Measurements from ENCODE around the gene TUBB1. TPM values are rescaled to one million over a fixed set of nuclear protein-coding genes. Genes with fewer than 3 reads are reported as not detected.

The TUBB1 gene
- total and polyA plus RNA-seq, 2 of the 13 experiments (the other 11 are each of a cell fraction or from before 2014, with no cell fraction given), result 0.11 to 57.6 TPM

DNA sequence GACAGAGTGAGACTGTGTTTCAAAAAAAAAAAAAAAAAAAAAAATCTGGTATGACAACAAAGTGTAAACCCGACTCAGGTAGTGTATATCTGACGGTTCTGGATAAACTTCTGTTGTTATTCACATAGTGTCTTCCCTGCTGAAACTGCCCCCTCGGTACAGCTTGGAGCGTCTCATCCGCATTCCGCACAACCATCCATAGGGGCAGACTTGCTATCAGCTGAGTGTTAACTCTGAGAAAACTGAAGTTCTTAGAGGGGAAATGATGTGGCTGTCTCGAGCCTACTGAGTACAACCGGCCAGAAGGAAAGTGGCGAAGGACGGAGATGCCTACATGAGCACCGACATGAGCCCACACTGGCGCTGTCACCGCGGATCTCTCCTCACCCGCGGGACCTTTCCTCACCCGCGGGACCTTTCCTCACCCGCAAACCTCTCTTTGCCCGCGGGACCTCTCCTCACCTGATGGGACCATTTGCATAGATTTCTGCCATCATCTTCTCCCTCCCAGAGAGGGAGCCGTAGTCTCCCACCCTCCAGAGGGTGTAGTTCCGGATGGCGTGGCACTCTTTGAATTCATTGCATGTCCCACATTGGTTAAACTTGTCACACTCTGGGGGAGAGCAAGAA is 22.0 kb upstream of the TUBB1 start (continued):
- TF ChIP-seq STAT6 (CRISPR knock-in tag; IDR thresholded peaks at IDR 0.05; ENCODE audit: borderline replicate concordance) (no peak), ZNF296 (CRISPR knock-in tag; conservative IDR thresholded peaks at IDR 0.05) (no peak), HES4 (CRISPR knock-in tag; IDR thresholded peaks at IDR 0.05; ENCODE audit: borderline replicate concordance) (no peak), SALL2 (CRISPR knock-in tag; IDR thresholded peaks at IDR 0.05) (no peak)

DNA sequence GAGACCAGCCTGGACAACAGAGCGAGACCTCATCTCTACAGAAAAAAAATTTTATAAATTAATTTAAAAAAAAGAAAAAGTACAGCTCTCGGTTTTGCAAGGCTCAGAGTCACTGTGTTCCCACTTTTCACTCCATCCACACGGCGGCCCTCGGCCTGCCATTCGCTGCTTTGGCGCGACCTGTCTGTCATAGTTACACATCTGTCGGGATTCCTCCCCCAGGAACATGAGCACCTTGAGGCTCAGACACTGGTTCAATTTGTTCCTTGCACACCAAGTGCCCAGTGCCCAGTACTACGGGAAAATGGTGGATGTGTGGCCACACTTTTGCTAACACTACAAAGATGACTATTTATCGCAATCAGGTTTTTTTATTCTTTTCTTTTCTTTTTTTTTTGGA is 20.6 kb upstream of the TUBB1 start:
- CTCF ChIA-PET (ENCODE audit: low intra/inter-chr PET ratio, low total read pairs), result no interaction called here
- H3K9me3 ChIP-seq (ENCODE audit: low read length), result no peaks in the 10 kb centered on the region
- no peaks in the 10 kb centered on the region for H4K20me1 ChIP-seq (ENCODE audit: insufficient read depth, low read length)
- peaks cover 14 to 18% of the 10 kb centered on the region in 2 experiments for H3K36me3 ChIP-seq (replicated peaks in 1 of 2; ENCODE audit: control insufficient read depth in 1 of 2, insufficient read depth in 2 of 2, low read length in 2 of 2)
- intact Hi-C loops (cut with micrococcal nuclease; ENCODE audit: unreplicated experiment) (loop anchor here (5.0 kb wide), 1 partner anchor 34 kb away; the partner anchor contains the start of gene ATP5F1E), in situ Hi-C loops (cut with HindIII; ENCODE audit: extremely low pct_ligation_motif_present, low pct_unique_long_range_greater_than_20kb) (no loop called here)
- no peak for ATAC-seq
- DNase-seq (ENCODE audit: low spot score), result no peak
- no peak overlapping the region for H3K27ac ChIP-seq (ENCODE audit: extremely low read length, insufficient read depth, low read length)
- H3K4me2 ChIP-seq (ENCODE audit: low read depth, low read length), result no peak overlapping the region
- H3K4me1 ChIP-seq (ENCODE audit: insufficient read depth, low read length), result peaks cover 64% of the 10 kb centered on the region
- FAIRE-seq, result no peak
- no peak overlapping the region for H2AFZ ChIP-seq (ENCODE audit: low read length)
- POLR2A ChIA-PET, result interaction anchor here (0.7 kb wide), 1 partner anchor 17 kb away, joined by 3 read pairs; no protein-coding TSS in a partner anchor
- peaks cover 2 to 21% of the 10 kb centered on the region in 2 experiments for H3K27me3 ChIP-seq (ENCODE audit: control insufficient read depth in 1 of 2, insufficient read depth in 2 of 2, low read length in 2 of 2)
- no peaks in the 10 kb centered on the region for H3K79me2 ChIP-seq (ENCODE audit: insufficient read depth, low read length)
- whole genome bisulfite sequencing (ENCODE audit: low lambda C conversion rate), result 89% methylated on average over 11 of the region's 11 CpGs
- no peak overlapping the region for H3K9ac ChIP-seq (ENCODE audit: insufficient read depth, low read depth, low read length)
- 0 out of 2 replicates have a peak, but pooled peaks have one; percentile 7 for TF ChIP-seq ZNF746 (CRISPR knock-in tag; IDR thresholded peaks at IDR 0.05)
- TF ChIP-seq, protein P1, sequence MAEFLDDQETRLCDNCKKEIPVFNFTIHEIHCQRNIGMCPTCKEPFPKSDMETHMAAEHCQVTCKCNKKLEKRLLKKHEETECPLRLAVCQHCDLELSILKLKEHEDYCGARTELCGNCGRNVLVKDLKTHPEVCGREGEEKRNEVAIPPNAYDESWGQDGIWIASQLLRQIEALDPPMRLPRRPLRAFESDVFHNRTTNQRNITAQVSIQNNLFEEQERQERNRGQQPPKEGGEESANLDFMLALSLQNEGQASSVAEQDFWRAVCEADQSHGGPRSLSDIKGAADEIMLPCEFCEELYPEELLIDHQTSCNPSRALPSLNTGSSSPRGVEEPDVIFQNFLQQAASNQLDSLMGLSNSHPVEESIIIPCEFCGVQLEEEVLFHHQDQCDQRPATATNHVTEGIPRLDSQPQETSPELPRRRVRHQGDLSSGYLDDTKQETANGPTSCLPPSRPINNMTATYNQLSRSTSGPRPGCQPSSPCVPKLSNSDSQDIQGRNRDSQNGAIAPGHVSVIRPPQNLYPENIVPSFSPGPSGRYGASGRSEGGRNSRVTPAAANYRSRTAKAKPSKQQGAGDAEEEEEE (CRISPR knock-in tag; IDR thresholded peaks at IDR 0.05; ENCODE audit: borderline replicate concordance), result no peak
- BruUV-seq (replicated peaks), result no TSS peak
- H3K4me3 ChIP-seq (replicated peaks in 1 of 3; ENCODE audit: insufficient read depth in 1 of 3, low read depth in 2 of 3, low read length in 3 of 3), result no peak overlapping the region
